ENCODE data around the gene USP12.

USP12 gene

GRCh38 chr13:27174766-27175455 lies 3.3 kb upstream of the USP12 start:
- H3K4me3 ChIP-seq (IDR thresholded peaks at IDR 0.05; ENCODE audit: insufficient read depth, low read depth, low read length): no peak overlapping the region
- no peak overlapping the region for H3K9ac ChIP-seq
- TF ChIP-seq, protein P1, sequence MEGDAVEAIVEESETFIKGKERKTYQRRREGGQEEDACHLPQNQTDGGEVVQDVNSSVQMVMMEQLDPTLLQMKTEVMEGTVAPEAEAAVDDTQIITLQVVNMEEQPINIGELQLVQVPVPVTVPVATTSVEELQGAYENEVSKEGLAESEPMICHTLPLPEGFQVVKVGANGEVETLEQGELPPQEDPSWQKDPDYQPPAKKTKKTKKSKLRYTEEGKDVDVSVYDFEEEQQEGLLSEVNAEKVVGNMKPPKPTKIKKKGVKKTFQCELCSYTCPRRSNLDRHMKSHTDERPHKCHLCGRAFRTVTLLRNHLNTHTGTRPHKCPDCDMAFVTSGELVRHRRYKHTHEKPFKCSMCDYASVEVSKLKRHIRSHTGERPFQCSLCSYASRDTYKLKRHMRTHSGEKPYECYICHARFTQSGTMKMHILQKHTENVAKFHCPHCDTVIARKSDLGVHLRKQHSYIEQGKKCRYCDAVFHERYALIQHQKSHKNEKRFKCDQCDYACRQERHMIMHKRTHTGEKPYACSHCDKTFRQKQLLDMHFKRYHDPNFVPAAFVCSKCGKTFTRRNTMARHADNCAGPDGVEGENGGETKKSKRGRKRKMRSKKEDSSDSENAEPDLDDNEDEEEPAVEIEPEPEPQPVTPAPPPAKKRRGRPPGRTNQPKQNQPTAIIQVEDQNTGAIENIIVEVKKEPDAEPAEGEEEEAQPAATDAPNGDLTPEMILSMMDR (conservative IDR thresholded peaks at IDR 0.05; ENCODE audit: low read depth, low read length): no peak
- no peaks in the 10 kb centered on the region for H3K36me3 ChIP-seq (ENCODE audit: insufficient read depth)
- peaks cover 9% of the 10 kb centered on the region; the same call in 1 of the 2 replicates for H3K79me2 ChIP-seq (ENCODE audit: insufficient read depth, low read depth)
- no peak overlapping the region for H3K4me2 ChIP-seq
- H2AFZ ChIP-seq (ENCODE audit: low read depth): no peak overlapping the region
- H3K4me1 ChIP-seq (ENCODE audit: low read depth, poor library complexity, severe bottlenecking): peaks cover 9% of the 10 kb centered on the region
- H3K27ac ChIP-seq: no peak overlapping the region
- no peaks in the 10 kb centered on the region for H3K27me3 ChIP-seq (ENCODE audit: insufficient read depth, low read depth)
- H4K20me1 ChIP-seq (ENCODE audit: insufficient read depth): no peaks in the 10 kb centered on the region

GRCh38 chr13:27172495-27172842 lies 858 bp upstream of the USP12 start:
- H3K4me2 ChIP-seq: peak overlapping the region; percentile 51; the same call in 1 of the 2 replicates
- H3K27me3 ChIP-seq (ENCODE audit: insufficient read depth, low read depth): no peaks in the 10 kb centered on the region
- H3K4me3 ChIP-seq (IDR thresholded peaks at IDR 0.05; ENCODE audit: insufficient read depth, low read depth, low read length): no peak overlapping the region
- H3K79me2 ChIP-seq (ENCODE audit: insufficient read depth, low read depth): peaks cover 24% of the 10 kb centered on the region; the same call in 1 of the 2 replicates
- TF ChIP-seq, protein P1 (conservative IDR thresholded peaks at IDR 0.05; ENCODE audit: low read depth, low read length): no peak
- peaks cover 14% of the 10 kb centered on the region for H3K4me1 ChIP-seq (ENCODE audit: low read depth, poor library complexity, severe bottlenecking)
- H3K9ac ChIP-seq: peak overlapping the region; percentile 44; the same call in 1 of the 2 replicates
- peak overlapping the region; percentile 55; the same call in 1 of the 2 replicates for H2AFZ ChIP-seq (ENCODE audit: low read depth)
- no peaks in the 10 kb centered on the region for H3K36me3 ChIP-seq (ENCODE audit: insufficient read depth)
- H3K27ac ChIP-seq: peak overlapping the region; percentile 34; the same call in 1 of the 2 replicates
- no peaks in the 10 kb centered on the region for H4K20me1 ChIP-seq (ENCODE audit: insufficient read depth)

- Histone ChIP-seq H3K4me1 (ENCODE audit: low read depth, poor library complexity, severe bottlenecking) (peaks cover 14% of the 10 kb centered on the region), H3K4me2 (peak overlapping the region; percentile 51; the same call in 1 of the 2 replicates), H3K27ac (peak overlapping the region; percentile 34; the same call in 1 of the 2 replicates), H3K9ac (peak overlapping the region; percentile 44; the same call in 1 of the 2 replicates), H3K4me3 (IDR thresholded peaks at IDR 0.05; ENCODE audit: insufficient read depth, low read depth, low read length) (no peak overlapping the region), H2AFZ (ENCODE audit: low read depth) (peak overlapping the region; percentile 55; the same call in 1 of the 2 replicates), H3K79me2 (ENCODE audit: insufficient read depth, low read depth) (peaks cover 24% of the 10 kb centered on the region; the same call in 1 of the 2 replicates), H3K27me3 (ENCODE audit: insufficient read depth, low read depth) (no peaks in the 10 kb centered on the region), H3K36me3 (ENCODE audit: insufficient read depth) (no peaks in the 10 kb centered on the region), H4K20me1 (ENCODE audit: insufficient read depth) (no peaks in the 10 kb centered on the region)
- TF ChIP-seq, protein P1 (conservative IDR thresholded peaks at IDR 0.05; ENCODE audit: low read depth, low read length): no peak
Measured at GRCh38 chr13:27171827-27172494, 350 bp upstream of the USP12 start.

DNA sequence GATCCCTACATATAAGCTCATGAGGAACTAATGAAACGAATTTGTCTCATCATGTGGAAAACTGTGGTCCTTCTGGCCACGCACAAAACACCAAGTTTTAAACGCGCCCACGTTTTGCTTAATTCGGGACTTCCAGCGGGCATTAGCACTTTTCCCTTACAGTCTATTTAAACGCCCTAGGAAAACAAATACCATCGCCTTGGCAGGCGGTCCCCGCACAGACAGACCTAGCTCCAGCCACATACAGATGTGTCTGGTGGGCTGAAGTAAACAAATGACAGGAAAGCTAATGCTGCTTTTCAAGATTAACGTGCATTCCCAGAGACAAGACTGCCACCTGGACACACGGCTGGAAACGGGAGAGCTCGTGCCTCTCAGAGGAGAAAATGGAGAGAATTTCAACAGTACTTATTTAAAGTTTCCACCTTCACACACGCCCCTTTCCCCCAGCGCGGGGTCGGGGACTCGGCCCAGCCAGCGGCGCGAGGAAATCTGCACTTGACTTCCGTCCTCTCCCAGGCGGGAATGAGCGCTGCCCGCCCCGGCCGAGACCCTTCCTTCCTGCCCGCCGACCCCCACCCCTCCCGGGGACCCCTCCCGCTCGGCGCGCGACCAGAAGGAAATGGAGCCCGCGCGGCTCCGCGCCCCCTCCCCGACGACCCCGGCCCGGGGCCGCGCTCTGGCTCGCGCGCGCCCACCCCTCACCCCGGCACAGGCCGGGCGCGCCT lies 931 bp downstream of the USP12 start:
- Histone ChIP-seq H3K9ac (peak overlapping the region; percentile 57), H3K79me2 (ENCODE audit: insufficient read depth, low read depth) (peaks cover 36% of the 10 kb centered on the region; the same call in 1 of the 2 replicates), H4K20me1 (ENCODE audit: insufficient read depth) (no peaks in the 10 kb centered on the region), H3K27me3 (ENCODE audit: insufficient read depth, low read depth) (no peaks in the 10 kb centered on the region), H3K36me3 (ENCODE audit: insufficient read depth) (no peaks in the 10 kb centered on the region), H3K4me1 (ENCODE audit: low read depth, poor library complexity, severe bottlenecking) (peaks cover 18% of the 10 kb centered on the region), H3K4me2 (peak overlapping the region; percentile 89), H3K27ac (no peak overlapping the region; the same call in 1 of the 2 replicates), H2AFZ (ENCODE audit: low read depth) (peak overlapping the region; percentile 49; the same call in 1 of the 2 replicates), H3K4me3 (IDR thresholded peaks at IDR 0.05; ENCODE audit: insufficient read depth, low read depth, low read length) (no peak overlapping the region)
- TF ChIP-seq, protein P1 (conservative IDR thresholded peaks at IDR 0.05; ENCODE audit: low read depth, low read length): no peak
